Cardiac fibroblast (primary cell): ENCODE data around the gene ABLIM2.
A peak's percentile ranks its signal among the peaks of the same experiment; 100 is the strongest.

ENCODE experiments used
- DNase-seq, 2 donors: peaks; one replicate each; pipeline versions ENCODE4 v3.0.0 to v3.0.0-alpha.2; 2010; ENCODE audit warnings: low read depth in 2 of 2
- H3K4me3 ChIP-seq, 2 donors: replicated peaks in 1 of 2; 1 replicate in 1 of 2; 2 replicates in 1 of 2; pipeline ENCODE4 v1.5.1; 2011; ENCODE audit warnings: low read depth in 2 of 2, low read length in 2 of 2, mild to moderate bottlenecking in 2 of 2, moderate library complexity in 1 of 2
- TF ChIP-seq, protein P1 (sequence below): IDR thresholded peaks from one replicate; pipeline ENCODE4 v1.5.1; 2011; ENCODE audit warnings: low read depth, mild to moderate bottlenecking, low read length, inconsistent platforms

The ABLIM2 gene

DNA sequence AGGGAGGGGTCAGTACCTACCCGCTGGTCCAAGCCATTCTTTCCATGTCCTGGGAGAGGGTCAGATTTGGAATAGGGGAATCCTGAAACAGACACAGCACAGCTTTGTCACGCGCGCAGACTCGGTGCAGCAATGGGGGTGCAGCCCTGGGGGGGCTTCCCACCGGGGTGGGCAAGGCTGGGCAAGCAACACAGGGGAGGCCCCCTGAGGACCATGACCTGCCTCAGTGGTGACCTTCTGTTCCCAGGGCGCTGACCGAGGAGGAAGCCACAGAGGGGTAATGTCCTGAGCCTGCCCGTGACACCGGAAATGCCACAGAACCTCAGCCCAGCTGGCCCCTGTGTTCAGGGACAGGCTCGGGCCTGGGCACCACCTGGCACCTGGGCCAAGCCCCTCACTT lies 165.8 kb downstream of the ABLIM2 start:
- no peak overlapping the region for H3K4me3 ChIP-seq
- TF ChIP-seq, protein P1, sequence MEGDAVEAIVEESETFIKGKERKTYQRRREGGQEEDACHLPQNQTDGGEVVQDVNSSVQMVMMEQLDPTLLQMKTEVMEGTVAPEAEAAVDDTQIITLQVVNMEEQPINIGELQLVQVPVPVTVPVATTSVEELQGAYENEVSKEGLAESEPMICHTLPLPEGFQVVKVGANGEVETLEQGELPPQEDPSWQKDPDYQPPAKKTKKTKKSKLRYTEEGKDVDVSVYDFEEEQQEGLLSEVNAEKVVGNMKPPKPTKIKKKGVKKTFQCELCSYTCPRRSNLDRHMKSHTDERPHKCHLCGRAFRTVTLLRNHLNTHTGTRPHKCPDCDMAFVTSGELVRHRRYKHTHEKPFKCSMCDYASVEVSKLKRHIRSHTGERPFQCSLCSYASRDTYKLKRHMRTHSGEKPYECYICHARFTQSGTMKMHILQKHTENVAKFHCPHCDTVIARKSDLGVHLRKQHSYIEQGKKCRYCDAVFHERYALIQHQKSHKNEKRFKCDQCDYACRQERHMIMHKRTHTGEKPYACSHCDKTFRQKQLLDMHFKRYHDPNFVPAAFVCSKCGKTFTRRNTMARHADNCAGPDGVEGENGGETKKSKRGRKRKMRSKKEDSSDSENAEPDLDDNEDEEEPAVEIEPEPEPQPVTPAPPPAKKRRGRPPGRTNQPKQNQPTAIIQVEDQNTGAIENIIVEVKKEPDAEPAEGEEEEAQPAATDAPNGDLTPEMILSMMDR, result no peak
- no peak for DNase-seq

GRCh38 chr4:7990807-7991459 lies 167.7 kb downstream of the ABLIM2 start:
- no peak overlapping the region for H3K4me3 ChIP-seq
- DNase-seq, result no peak
- TF ChIP-seq, protein P1, result no peak

DNA sequence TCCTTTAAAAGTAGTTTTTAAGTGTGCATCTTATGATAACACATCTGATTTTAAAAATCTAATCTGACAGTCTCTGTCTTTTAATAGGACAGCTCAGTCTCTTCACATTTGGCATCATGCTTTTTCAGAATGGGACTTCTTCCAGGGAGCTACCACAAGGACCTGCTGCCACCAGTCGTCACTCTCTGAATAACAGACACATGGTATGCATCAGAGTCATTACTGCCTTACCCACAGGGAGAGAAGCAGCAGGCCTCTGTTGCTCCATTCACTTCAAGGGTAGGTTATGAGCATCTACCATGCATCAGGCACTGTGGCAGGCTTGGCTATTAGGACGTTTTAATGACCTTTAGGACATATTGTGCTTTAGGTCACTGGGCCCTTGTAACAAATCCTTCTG lies 169.0 kb downstream of the ABLIM2 start:
- H3K4me3 ChIP-seq, result no peak overlapping the region
- no peak for DNase-seq
- TF ChIP-seq, protein P1, result no peak

GRCh38 chr4:7988437-7988836 lies 170.2 kb downstream of the ABLIM2 start:
- TF ChIP-seq, protein P1, result no peak
- H3K4me3 ChIP-seq, result no peak overlapping the region
- DNase-seq, result peak; percentile 69 to 78

- peak; percentile 83 to 87 for DNase-seq
- TF ChIP-seq, protein P1, result peak; percentile 90
- H3K4me3 ChIP-seq, result no peak overlapping the region
Observed at GRCh38 chr4:7987148-7987989, 171.2 kb downstream of the ABLIM2 start.

DNA sequence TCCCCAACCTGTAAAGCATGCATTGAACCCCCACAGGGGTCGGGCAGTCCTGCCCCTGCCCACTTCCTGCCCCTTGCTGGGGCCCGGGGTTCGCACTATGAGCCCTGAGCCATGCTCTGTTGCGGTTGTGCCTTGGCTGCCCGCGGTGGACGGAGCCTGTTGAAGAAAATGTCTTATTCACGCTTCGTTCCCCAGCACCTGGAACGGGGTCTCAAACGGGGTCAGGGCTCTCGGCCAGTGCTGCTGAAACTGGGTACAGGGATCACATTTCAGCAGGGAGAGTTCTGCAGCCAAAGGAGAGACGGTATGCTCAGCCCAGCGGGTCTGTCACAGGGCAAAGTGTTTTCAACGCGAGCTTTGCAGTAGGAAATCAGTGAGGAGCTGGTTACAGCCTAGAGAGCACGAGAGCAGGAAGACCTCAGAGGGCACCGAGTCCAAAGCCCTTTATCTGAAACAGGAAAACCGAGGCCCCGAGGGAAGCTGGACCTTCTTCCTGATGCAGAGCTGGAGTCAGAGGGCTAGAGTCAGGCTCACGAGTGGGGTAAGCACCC lies 172.6 kb downstream of the ABLIM2 start:
- TF ChIP-seq, protein P1, result no peak
- peak in 1 of 2 donors; percentile 69 for DNase-seq
- no peak overlapping the region for H3K4me3 ChIP-seq
